HepG2 (cell line): ENCODE measurements around the gene RAC2. TPM values are rescaled to one million over a fixed set of nuclear protein-coding genes. Genes with fewer than 3 reads are reported as not detected.

ENCODE experiments used
- ARHGAP35 ChIP-seq: sonication (generic); formaldehyde crosslinking; IDR thresholded peaks from 2 replicates; pipeline ENCODE4 v1.9.0; 2022; ENCODE audit warnings: mild to moderate bottlenecking, inconsistent platforms, moderate library complexity, missing genetic modification reagents, borderline replicate concordance
- ARNT2 ChIP-seq: sonication (generic); formaldehyde crosslinking; IDR thresholded peaks from 2 replicates; pipeline ENCODE4 v1.8.0; 2022; ENCODE audit warnings: mild to moderate bottlenecking, low read depth, missing genetic modification reagents, moderate library complexity
- CEBPG ChIP-seq: IDR thresholded peaks from 2 replicates; pipeline ENCODE4 v1.6.1; 2016
- DRAP1 ChIP-seq: IDR thresholded peaks from 2 replicates; pipeline ENCODE4 v1.6.1; 2016; ENCODE audit warnings: missing genetic modification reagents, missing compliant biosample characterization
- EED ChIP-seq: sonication (generic); formaldehyde crosslinking; IDR thresholded peaks from 2 replicates; pipeline ENCODE4 v1.5.0; 2020; ENCODE audit warnings: mild to moderate bottlenecking, missing genetic modification reagents
- EP300 ChIP-seq, 3 experiments: sonication (generic) in 1 of 3; formaldehyde crosslinking in 1 of 3; IDR thresholded peaks; 2 replicates each; pipeline versions ENCODE4 v1.5.1 to v1.6.1; 2011 to 2020; ENCODE audit warnings: low read depth in 2 of 3, low read length in 2 of 3, borderline replicate concordance in 1 of 3, improper control_type of control experiment in 1 of 3, mild to moderate bottlenecking in 1 of 3, missing genetic modification reagents in 1 of 3, moderate library complexity in 1 of 3
- FOXA3 ChIP-seq: IDR thresholded peaks from 2 replicates; pipeline ENCODE4 v1.6.1; 2016; ENCODE audit warnings: missing genetic modification reagents, missing compliant biosample characterization
- HCFC1 ChIP-seq: fragments of 150-350 bp; IDR thresholded peaks from 2 replicates; pipeline ENCODE4 v1.6.1; 2014; ENCODE audit warnings: low read depth, low read length
- JUNB ChIP-seq: sonication (generic); formaldehyde crosslinking; IDR thresholded peaks from 2 replicates; pipeline ENCODE4 v1.8.0; 2022; ENCODE audit warnings: missing genetic modification reagents, mild to moderate bottlenecking, borderline replicate concordance
- PBX2 ChIP-seq: IDR thresholded peaks from 2 replicates; pipeline ENCODE4 v1.6.1; 2016; ENCODE audit warnings: control low read depth
- PLSCR1 ChIP-seq: sonication (generic); formaldehyde crosslinking; IDR thresholded peaks from 2 replicates; pipeline ENCODE4 v1.5.0; 2020; ENCODE audit warnings: missing genetic modification reagents, mild to moderate bottlenecking, borderline replicate concordance
- RFX3 ChIP-seq: IDR thresholded peaks from 2 replicates; pipeline ENCODE4 v1.6.1; 2016; ENCODE audit warnings: missing biosample characterization, missing genetic modification reagents
- RXRB ChIP-seq: IDR thresholded peaks from 2 replicates; pipeline ENCODE4 v1.6.1; 2016; ENCODE audit warnings: borderline replicate concordance, missing genetic modification reagents, missing compliant biosample characterization
- SATB2 ChIP-seq: sonication (generic); formaldehyde crosslinking; IDR thresholded peaks from 2 replicates; pipeline ENCODE4 v1.5.0; 2020; ENCODE audit warnings: missing genetic modification reagents
- SIX1 ChIP-seq: sonication (generic); formaldehyde crosslinking; IDR thresholded peaks from 2 replicates; pipeline ENCODE4 v1.4.0; 2020; ENCODE audit warnings: missing genetic modification reagents, borderline replicate concordance
- ZNF24 ChIP-seq: fragments of 450-650 bp; IDR thresholded peaks from 2 replicates; pipeline ENCODE4 v1.6.1; 2017; ENCODE audit warnings: antibody characterized with exemption, mild to moderate bottlenecking
- ZNF335 ChIP-seq: sonication (generic); formaldehyde crosslinking; IDR thresholded peaks from 2 replicates; pipeline ENCODE4 v1.4.0; 2020; ENCODE audit warnings: missing genetic modification reagents
- ZNF350 ChIP-seq: sonication (generic); formaldehyde crosslinking; IDR thresholded peaks from 2 replicates; pipeline ENCODE4 v1.4.0; 2020; ENCODE audit warnings: mild to moderate bottlenecking, low read depth, missing genetic modification reagents, borderline replicate concordance
- ZNF564 ChIP-seq: sonication (generic); formaldehyde crosslinking; IDR thresholded peaks from 2 replicates; pipeline ENCODE4 v1.8.1; 2023; ENCODE audit warnings: mild to moderate bottlenecking, missing genetic modification reagents
- ZNF577 ChIP-seq: sonication (generic); formaldehyde crosslinking; IDR thresholded peaks from 2 replicates; pipeline ENCODE4 v1.4.0; 2020; ENCODE audit warnings: mild to moderate bottlenecking, low read depth, missing genetic modification reagents, borderline replicate concordance
- ZSCAN31 ChIP-seq: sonication (generic); formaldehyde crosslinking; IDR thresholded peaks from 2 replicates; pipeline ENCODE4 v1.5.0; 2020; ENCODE audit warnings: low read depth, mild to moderate bottlenecking, missing genetic modification reagents
- polyA plus RNA-seq, 8 experiments: library from polyadenylated mRNA; depleted of rRNA in 3 of 8; stranded (reverse) in 7 of 8; unstranded in 1 of 8; fragments of >200 nt; fragmentation: Illumina TruSeq in 4 of 8; extraction: Trizol in 4 of 8; gene quantifications; 2 replicates each; pipeline versions ENCODE4 v1.2.1 to v1.2.3, GENCODE V29; 2011 to 2016; ENCODE audit warnings: low read depth in 4 of 8, missing spikeins in 1 of 8, mixed read lengths in 1 of 8; ENCODE audit not compliant: insufficient read depth in 1 of 8
- total RNA-seq, 5 experiments: library from RNA; depleted of rRNA; stranded (reverse); fragments of >200 nt; fragmentation: Illumina TruSeq; extraction: Trizol; gene quantifications; 2 replicates each; pipeline ENCODE4 v1.2.3, GENCODE V29; 2016; ENCODE audit warnings: low read depth in 1 of 5
- TF ChIP-seq, protein P1 (sequence below): sonication (generic); formaldehyde crosslinking; IDR thresholded peaks from 2 replicates; pipeline ENCODE4 v1.4.0; 2020; ENCODE audit warnings: missing genetic modification reagents
- TF ChIP-seq, protein P2 (sequence below): sonication (generic); formaldehyde crosslinking; conservative IDR thresholded peaks from 2 replicates; pipeline ENCODE4 v1.4.0; 2020; ENCODE audit warnings: mild to moderate bottlenecking, missing genetic modification reagents, moderate library complexity

The RAC2 gene
- total and polyA plus RNA-seq, 2 of the 13 experiments (the other 11 are each of a cell fraction or from before 2014, with no cell fraction given): 0.73 TPM; not detected in 1

DNA sequence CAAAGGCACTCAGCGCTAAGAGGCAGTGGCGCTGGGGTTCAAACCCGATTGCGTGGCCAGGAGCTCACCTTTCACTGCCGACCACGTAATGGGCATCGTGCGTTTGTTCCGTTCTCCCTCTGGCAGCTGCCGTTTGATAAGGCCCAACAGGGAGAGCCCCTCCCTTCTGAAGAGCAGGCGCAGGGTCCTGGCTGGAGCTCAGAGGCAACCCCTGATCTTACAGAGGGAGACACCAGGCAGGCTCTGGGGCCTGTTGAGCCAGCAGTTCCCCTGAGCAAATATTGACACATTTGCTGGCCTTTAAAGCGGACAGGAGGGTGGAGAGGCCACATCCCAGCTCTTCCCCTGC lies 44.3 kb downstream of the RAC2 start (continued):
- TF ChIP-seq RFX3 (no peak), RXRB (CRISPR knock-in tag) (peak; percentile 49; the same call in 1 of the 2 replicates), EP300 (IDR thresholded peaks at IDR 0.05; ENCODE audit: low read depth in 2 of 2, low read length in 2 of 2) (peak in 1 of 2 experiments; percentile 35; a peak in 1 of 4 replicates), EP300 (CRISPR knock-in tag; IDR thresholded peaks at IDR 0.05; ENCODE audit: borderline replicate concordance) (no peak), HCFC1 (no peak), ZNF335 (CRISPR knock-in tag) (no peak), DRAP1 (CRISPR knock-in tag) (peak; percentile 70), SIX1 (CRISPR knock-in tag) (no peak), SATB2 (CRISPR knock-in tag) (no peak), ZNF24 (no peak), PLSCR1 (CRISPR knock-in tag) (no peak), CEBPG (CRISPR knock-in tag) (peak; percentile 29; the same call in 1 of the 2 replicates), ZNF350 (peak; percentile 65; the same call in 1 of the 2 replicates), ARHGAP35 (CRISPR knock-in tag) (peak; percentile 19; the same call in 1 of the 2 replicates), JUNB (CRISPR knock-in tag) (no peak), PBX2 (CRISPR knock-in tag) (no peak), ZNF577 (CRISPR knock-in tag) (no peak), EED (CRISPR knock-in tag) (no peak), ZSCAN31 (no peak; the same call in 1 of the 2 replicates), ARNT2 (CRISPR knock-in tag) (no peak; the same call in 1 of the 2 replicates), FOXA3 (peak; percentile 89), ZNF564 (CRISPR knock-in tag) (peak; percentile 44; the same call in 1 of the 2 replicates)
- TF ChIP-seq, protein P1, sequence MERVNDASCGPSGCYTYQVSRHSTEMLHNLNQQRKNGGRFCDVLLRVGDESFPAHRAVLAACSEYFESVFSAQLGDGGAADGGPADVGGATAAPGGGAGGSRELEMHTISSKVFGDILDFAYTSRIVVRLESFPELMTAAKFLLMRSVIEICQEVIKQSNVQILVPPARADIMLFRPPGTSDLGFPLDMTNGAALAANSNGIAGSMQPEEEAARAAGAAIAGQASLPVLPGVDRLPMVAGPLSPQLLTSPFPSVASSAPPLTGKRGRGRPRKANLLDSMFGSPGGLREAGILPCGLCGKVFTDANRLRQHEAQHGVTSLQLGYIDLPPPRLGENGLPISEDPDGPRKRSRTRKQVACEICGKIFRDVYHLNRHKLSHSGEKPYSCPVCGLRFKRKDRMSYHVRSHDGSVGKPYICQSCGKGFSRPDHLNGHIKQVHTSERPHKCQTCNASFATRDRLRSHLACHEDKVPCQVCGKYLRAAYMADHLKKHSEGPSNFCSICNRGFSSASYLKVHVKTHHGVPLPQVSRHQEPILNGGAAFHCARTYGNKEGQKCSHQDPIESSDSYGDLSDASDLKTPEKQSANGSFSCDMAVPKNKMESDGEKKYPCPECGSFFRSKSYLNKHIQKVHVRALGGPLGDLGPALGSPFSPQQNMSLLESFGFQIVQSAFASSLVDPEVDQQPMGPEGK (CRISPR knock-in tag): peak; percentile 54; the same call in 1 of the 2 replicates
- TF ChIP-seq, protein P2, sequence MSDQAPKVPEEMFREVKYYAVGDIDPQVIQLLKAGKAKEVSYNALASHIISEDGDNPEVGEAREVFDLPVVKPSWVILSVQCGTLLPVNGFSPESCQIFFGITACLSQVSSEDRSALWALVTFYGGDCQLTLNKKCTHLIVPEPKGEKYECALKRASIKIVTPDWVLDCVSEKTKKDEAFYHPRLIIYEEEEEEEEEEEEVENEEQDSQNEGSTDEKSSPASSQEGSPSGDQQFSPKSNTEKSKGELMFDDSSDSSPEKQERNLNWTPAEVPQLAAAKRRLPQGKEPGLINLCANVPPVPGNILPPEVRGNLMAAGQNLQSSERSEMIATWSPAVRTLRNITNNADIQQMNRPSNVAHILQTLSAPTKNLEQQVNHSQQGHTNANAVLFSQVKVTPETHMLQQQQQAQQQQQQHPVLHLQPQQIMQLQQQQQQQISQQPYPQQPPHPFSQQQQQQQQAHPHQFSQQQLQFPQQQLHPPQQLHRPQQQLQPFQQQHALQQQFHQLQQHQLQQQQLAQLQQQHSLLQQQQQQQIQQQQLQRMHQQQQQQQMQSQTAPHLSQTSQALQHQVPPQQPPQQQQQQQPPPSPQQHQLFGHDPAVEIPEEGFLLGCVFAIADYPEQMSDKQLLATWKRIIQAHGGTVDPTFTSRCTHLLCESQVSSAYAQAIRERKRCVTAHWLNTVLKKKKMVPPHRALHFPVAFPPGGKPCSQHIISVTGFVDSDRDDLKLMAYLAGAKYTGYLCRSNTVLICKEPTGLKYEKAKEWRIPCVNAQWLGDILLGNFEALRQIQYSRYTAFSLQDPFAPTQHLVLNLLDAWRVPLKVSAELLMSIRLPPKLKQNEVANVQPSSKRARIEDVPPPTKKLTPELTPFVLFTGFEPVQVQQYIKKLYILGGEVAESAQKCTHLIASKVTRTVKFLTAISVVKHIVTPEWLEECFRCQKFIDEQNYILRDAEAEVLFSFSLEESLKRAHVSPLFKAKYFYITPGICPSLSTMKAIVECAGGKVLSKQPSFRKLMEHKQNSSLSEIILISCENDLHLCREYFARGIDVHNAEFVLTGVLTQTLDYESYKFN: peak; percentile 85
